ENCODE measurements around the gene LTBP2.

DNA sequence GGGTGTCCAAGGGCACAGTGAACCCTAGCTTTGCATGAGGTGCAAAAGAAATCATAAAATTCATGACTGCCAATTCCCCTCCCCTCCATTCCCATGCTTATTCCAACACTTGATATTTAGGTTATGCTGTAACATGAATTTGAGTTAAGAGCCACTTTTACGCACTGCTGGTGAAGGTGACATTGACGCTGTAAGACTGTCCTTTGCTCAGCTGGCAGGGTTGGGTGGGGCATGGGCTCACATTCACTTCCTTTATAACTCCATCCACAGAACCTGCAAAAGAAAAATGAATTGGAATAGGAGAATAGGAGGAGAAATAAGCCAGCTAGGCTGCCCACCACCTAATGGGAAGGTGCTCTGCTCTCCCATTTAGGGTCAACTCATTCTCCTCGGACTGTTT is 125.9 kb downstream of the LTBP2 start:
- TF ChIP-seq, protein P1, sequence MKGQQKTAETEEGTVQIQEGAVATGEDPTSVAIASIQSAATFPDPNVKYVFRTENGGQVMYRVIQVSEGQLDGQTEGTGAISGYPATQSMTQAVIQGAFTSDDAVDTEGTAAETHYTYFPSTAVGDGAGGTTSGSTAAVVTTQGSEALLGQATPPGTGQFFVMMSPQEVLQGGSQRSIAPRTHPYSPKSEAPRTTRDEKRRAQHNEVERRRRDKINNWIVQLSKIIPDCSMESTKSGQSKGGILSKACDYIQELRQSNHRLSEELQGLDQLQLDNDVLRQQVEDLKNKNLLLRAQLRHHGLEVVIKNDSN (IDR thresholded peaks at IDR 0.05), result no peak
- TF ChIP-seq EP300 (IDR thresholded peaks at IDR 0.05; ENCODE audit: borderline replicate concordance) (no peak), YY1 (IDR thresholded peaks at IDR 0.05; ENCODE audit: low read depth) (no peak), RAD21 (IDR thresholded peaks at IDR 0.05; ENCODE audit: low read depth) (no peak), CREB1 (IDR thresholded peaks at IDR 0.05; ENCODE audit: low read depth) (no peak), FOXM1 (IDR thresholded peaks at IDR 0.05; ENCODE audit: borderline replicate concordance, low read depth) (no peak), EGR1 (IDR thresholded peaks at IDR 0.05) (no peak)
- TF ChIP-seq, protein P2, sequence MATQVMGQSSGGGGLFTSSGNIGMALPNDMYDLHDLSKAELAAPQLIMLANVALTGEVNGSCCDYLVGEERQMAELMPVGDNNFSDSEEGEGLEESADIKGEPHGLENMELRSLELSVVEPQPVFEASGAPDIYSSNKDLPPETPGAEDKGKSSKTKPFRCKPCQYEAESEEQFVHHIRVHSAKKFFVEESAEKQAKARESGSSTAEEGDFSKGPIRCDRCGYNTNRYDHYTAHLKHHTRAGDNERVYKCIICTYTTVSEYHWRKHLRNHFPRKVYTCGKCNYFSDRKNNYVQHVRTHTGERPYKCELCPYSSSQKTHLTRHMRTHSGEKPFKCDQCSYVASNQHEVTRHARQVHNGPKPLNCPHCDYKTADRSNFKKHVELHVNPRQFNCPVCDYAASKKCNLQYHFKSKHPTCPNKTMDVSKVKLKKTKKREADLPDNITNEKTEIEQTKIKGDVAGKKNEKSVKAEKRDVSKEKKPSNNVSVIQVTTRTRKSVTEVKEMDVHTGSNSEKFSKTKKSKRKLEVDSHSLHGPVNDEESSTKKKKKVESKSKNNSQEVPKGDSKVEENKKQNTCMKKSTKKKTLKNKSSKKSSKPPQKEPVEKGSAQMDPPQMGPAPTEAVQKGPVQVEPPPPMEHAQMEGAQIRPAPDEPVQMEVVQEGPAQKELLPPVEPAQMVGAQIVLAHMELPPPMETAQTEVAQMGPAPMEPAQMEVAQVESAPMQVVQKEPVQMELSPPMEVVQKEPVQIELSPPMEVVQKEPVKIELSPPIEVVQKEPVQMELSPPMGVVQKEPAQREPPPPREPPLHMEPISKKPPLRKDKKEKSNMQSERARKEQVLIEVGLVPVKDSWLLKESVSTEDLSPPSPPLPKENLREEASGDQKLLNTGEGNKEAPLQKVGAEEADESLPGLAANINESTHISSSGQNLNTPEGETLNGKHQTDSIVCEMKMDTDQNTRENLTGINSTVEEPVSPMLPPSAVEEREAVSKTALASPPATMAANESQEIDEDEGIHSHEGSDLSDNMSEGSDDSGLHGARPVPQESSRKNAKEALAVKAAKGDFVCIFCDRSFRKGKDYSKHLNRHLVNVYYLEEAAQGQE (IDR thresholded peaks at IDR 0.05; ENCODE audit: low read depth), result no peak
- TF ChIP-seq, protein P3, sequence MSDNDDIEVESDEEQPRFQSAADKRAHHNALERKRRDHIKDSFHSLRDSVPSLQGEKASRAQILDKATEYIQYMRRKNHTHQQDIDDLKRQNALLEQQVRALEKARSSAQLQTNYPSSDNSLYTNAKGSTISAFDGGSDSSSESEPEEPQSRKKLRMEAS (IDR thresholded peaks at IDR 0.05), result no peak
